Stimulated activated CD4-positive, alpha-beta T cell treated with anti-CD3 and anti-CD28 coated beads, Interleukin-12 subunit alpha, Interleukin-12 subunit beta, amount 100 ng/mL, for 24 hours (primary cell): Measurements from ENCODE around the gene CEP95.
"Not testable (repeated sequence)": the region's sequence is repeated elsewhere in the genome, so short reads cannot be mapped to it uniquely, and the experiment has no call there.

Experiments used
- DNase-seq, 2 experiments: peaks; one replicate each; pipeline ENCODE4 v3.0.0-alpha.2; 2020; ENCODE audit warnings: low read depth in 2 of 2

Gene CEP95

GRCh38 chr17:64506576-64507412 lies at the start of gene CEP95:
Gene CEP95, plus strand, starts transcription at chr17:64506977. Its CDS starts 121 bp downstream, at chr17:64507098.
- DNase-seq, result peak; percentile 91 to 95

GRCh38 chr17:64457156-64457555 lies 49.6 kb upstream of the CEP95 start:
- no peak for DNase-seq

- DNase-seq, result no peak
Observed at GRCh38 chr17:64458756-64459155, 48.0 kb upstream of the CEP95 start.

GRCh38 chr17:64459284-64459747 lies 47.5 kb upstream of the CEP95 start:
- DNase-seq, result no peak

GRCh38 chr17:64459818-64460217 lies 47.0 kb upstream of the CEP95 start:
- DNase-seq, result not testable (repeated sequence)

- no peak for DNase-seq
Observed at GRCh38 chr17:64460955-64461354, 45.8 kb upstream of the CEP95 start.

- DNase-seq, result no peak
Observed at GRCh38 chr17:64461788-64462187, 45.0 kb upstream of the CEP95 start.

- DNase-seq, result no peak
Observed at GRCh38 chr17:64466019-64466735, 40.6 kb upstream of the CEP95 start.

- DNase-seq, result not testable (repeated sequence)
Observed at GRCh38 chr17:64466834-64467233, 39.9 kb upstream of the CEP95 start.

GRCh38 chr17:64470625-64471024 lies 36.2 kb upstream of the CEP95 start:
- DNase-seq, result no peak

- no peak for DNase-seq
Observed at GRCh38 chr17:64471440-64471839, 35.3 kb upstream of the CEP95 start.

GRCh38 chr17:64472564-64472963 lies 34.2 kb upstream of the CEP95 start:
- no peak for DNase-seq

GRCh38 chr17:64477849-64478248 lies 28.9 kb upstream of the CEP95 start:
- DNase-seq, result no peak

- no peak for DNase-seq
Observed at GRCh38 chr17:64480951-64481350, 25.8 kb upstream of the CEP95 start.

GRCh38 chr17:64484380-64484779 lies 22.4 kb upstream of the CEP95 start:
- DNase-seq, result no peak

GRCh38 chr17:64488301-64488700 lies 18.5 kb upstream of the CEP95 start:
- DNase-seq, result no peak

GRCh38 chr17:64491034-64491860 lies 15.5 kb upstream of the CEP95 start:
- peak in 1 of 2 experiments; percentile 28 for DNase-seq

GRCh38 chr17:64491994-64492393 lies 14.8 kb upstream of the CEP95 start:
- DNase-seq, result no peak

- no peak for DNase-seq
Observed at GRCh38 chr17:64492481-64493109, 14.2 kb upstream of the CEP95 start.

GRCh38 chr17:64494121-64494520 lies 12.7 kb upstream of the CEP95 start:
- DNase-seq, result no peak

GRCh38 chr17:64495300-64495699 lies 11.5 kb upstream of the CEP95 start:
- not testable (repeated sequence) for DNase-seq
